ENCODE results near the gene PIP5K1B. TPM values are rescaled to one million over a fixed set of nuclear protein-coding genes. Genes with fewer than 3 reads are reported as not detected.

Gene PIP5K1B
- polyA plus RNA-seq, 1 donor (not counting 4 experiments of a cell fraction or from before 2014, with no cell fraction given): not detected

- no peak overlapping the region for H3K4me2 ChIP-seq (ENCODE audit: control insufficient read depth, extremely low read depth, insufficient read depth, low read depth, low read length)
- no peak overlapping the region for H3K27ac ChIP-seq (ENCODE audit: control insufficient read depth, insufficient read depth, low read length)
- H3K27me3 ChIP-seq (ENCODE audit: control insufficient read depth, extremely low read depth, insufficient read depth, low read length): no peaks in the 10 kb centered on the region
- no peaks in the 10 kb centered on the region for H3K79me2 ChIP-seq (ENCODE audit: control insufficient read depth, insufficient read depth, low read length)
- FAIRE-seq: no peak
- TF ChIP-seq EZH2 (IDR thresholded peaks at IDR 0.05; ENCODE audit: low read length): no peak
- no peak for TF ChIP-seq CTCF (optimal IDR thresholded peaks at IDR 0.05 in 1 of 3, IDR thresholded peaks at IDR 0.05 in 1 of 3, conservative IDR thresholded peaks at IDR 0.05 in 1 of 3; ENCODE audit: extremely low read depth in 1 of 3, insufficient read depth in 2 of 3, low read length in 3 of 3)
- H3K9me1 ChIP-seq (ENCODE audit: control insufficient read depth, extremely low read depth, insufficient read depth, low read length): no peaks in the 10 kb centered on the region
- H3K9me3 ChIP-seq (ENCODE audit: control insufficient read depth, low read depth, low read length): no peaks in the 10 kb centered on the region
- H4K20me1 ChIP-seq (ENCODE audit: control insufficient read depth, extremely low read depth, insufficient read depth, low read length): no peaks in the 10 kb centered on the region
- no peaks in the 10 kb centered on the region for H3K36me3 ChIP-seq (ENCODE audit: control insufficient read depth in 2 of 2, extremely low read depth in 1 of 2, insufficient read depth in 2 of 2, low read length in 2 of 2)
- H2AFZ ChIP-seq (ENCODE audit: control insufficient read depth, low read length): no peak overlapping the region
- dilution Hi-C loops (cut with MboI; ENCODE audit: extremely low pct_ligation_motif_present, low sequenced_read_pairs): no loop called here
- no peak for DNase-seq (ENCODE audit: low read depth, low spot score)
- no peak overlapping the region for H3K9ac ChIP-seq (ENCODE audit: control insufficient read depth, extremely low read depth, insufficient read depth, low read length)
- no peak overlapping the region for H3K4me3 ChIP-seq (ENCODE audit: control insufficient read depth in 2 of 3, extremely low read depth in 1 of 3, insufficient read depth in 2 of 3, low read depth in 1 of 3, low read length in 3 of 3)
- H3K4me1 ChIP-seq (ENCODE audit: control insufficient read depth, extremely low read depth, insufficient read depth, low read length): no peaks in the 10 kb centered on the region
These were observed 193.9 kb downstream of the PIP5K1B start for GRCh38 chr9:68898781-68899439.

GRCh38 chr9:68904454-68904853, 199.4 kb downstream of the PIP5K1B start:
- H3K27ac ChIP-seq (ENCODE audit: control insufficient read depth, insufficient read depth, low read length): no peak overlapping the region
- DNase-seq (ENCODE audit: low read depth, low spot score) (no peak), FAIRE-seq (no peak)
- no peaks in the 10 kb centered on the region for H3K27me3 ChIP-seq (ENCODE audit: control insufficient read depth, extremely low read depth, insufficient read depth, low read length)
- TF ChIP-seq CTCF (optimal IDR thresholded peaks at IDR 0.05 in 1 of 3, IDR thresholded peaks at IDR 0.05 in 1 of 3, conservative IDR thresholded peaks at IDR 0.05 in 1 of 3; ENCODE audit: extremely low read depth in 1 of 3, insufficient read depth in 2 of 3, low read length in 3 of 3): no peak
- TF ChIP-seq EZH2 (IDR thresholded peaks at IDR 0.05; ENCODE audit: low read length): no peak
- no peaks in the 10 kb centered on the region for H3K4me1 ChIP-seq (ENCODE audit: control insufficient read depth, extremely low read depth, insufficient read depth, low read length)
- H4K20me1 ChIP-seq (ENCODE audit: control insufficient read depth, extremely low read depth, insufficient read depth, low read length): no peaks in the 10 kb centered on the region
- no peak overlapping the region for H3K4me2 ChIP-seq (ENCODE audit: control insufficient read depth, extremely low read depth, insufficient read depth, low read depth, low read length)
- H2AFZ ChIP-seq (ENCODE audit: control insufficient read depth, low read length): no peak overlapping the region
- no peaks in the 10 kb centered on the region for H3K79me2 ChIP-seq (ENCODE audit: control insufficient read depth, insufficient read depth, low read length)
- no peaks in the 10 kb centered on the region for H3K36me3 ChIP-seq (ENCODE audit: control insufficient read depth in 2 of 2, extremely low read depth in 1 of 2, insufficient read depth in 2 of 2, low read length in 2 of 2)
- dilution Hi-C loops (cut with MboI; ENCODE audit: extremely low pct_ligation_motif_present, low sequenced_read_pairs): no loop called here
- H3K9ac ChIP-seq (ENCODE audit: control insufficient read depth, extremely low read depth, insufficient read depth, low read length): no peak overlapping the region
- H3K9me3 ChIP-seq (ENCODE audit: control insufficient read depth, low read depth, low read length): no peaks in the 10 kb centered on the region
- no peaks in the 10 kb centered on the region for H3K9me1 ChIP-seq (ENCODE audit: control insufficient read depth, extremely low read depth, insufficient read depth, low read length)
- no peak overlapping the region for H3K4me3 ChIP-seq (ENCODE audit: control insufficient read depth in 2 of 3, extremely low read depth in 1 of 3, insufficient read depth in 2 of 3, low read depth in 1 of 3, low read length in 3 of 3)
